22Rv1 (cell line): Measurements from ENCODE around the gene APOL2.
"Not testable (repeated sequence)": the region's sequence is repeated elsewhere in the genome, so short reads cannot be mapped to it uniquely, and the experiment has no call there.

Source experiments
- ZFX ChIP-seq: fragments of 450-650 bp; IDR thresholded peaks from 2 replicates; pipeline ENCODE4 v1.6.1; 2017; ENCODE audit warnings: antibody characterized with exemption, borderline replicate concordance
- TF ChIP-seq, protein P1 (sequence below): fragments of 450-650 bp; IDR thresholded peaks from 2 replicates; pipeline ENCODE4 v1.5.1; 2017; ENCODE audit warnings: mild to moderate bottlenecking

DNA sequence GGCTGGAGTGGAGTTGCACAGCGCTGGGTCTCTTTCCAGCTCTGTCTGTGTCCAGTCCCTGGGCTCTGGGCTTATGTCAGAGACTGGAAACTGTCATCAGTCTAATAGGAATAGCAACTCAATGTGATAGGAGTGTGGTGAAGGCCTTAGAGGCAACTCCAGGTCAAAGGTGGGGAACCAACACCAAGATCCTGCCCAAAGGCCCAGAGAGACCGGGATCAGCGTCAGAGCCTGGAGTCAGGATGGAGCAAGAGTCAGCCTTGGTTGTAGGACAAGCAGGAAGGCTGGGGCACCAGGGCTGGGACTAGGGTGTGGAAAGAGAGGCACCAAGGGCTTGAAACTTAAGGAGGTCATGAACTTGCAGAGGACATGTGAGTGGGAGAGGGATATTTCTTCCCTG is 23.0 kb upstream of the APOL2 start:
- TF ChIP-seq, protein P1, sequence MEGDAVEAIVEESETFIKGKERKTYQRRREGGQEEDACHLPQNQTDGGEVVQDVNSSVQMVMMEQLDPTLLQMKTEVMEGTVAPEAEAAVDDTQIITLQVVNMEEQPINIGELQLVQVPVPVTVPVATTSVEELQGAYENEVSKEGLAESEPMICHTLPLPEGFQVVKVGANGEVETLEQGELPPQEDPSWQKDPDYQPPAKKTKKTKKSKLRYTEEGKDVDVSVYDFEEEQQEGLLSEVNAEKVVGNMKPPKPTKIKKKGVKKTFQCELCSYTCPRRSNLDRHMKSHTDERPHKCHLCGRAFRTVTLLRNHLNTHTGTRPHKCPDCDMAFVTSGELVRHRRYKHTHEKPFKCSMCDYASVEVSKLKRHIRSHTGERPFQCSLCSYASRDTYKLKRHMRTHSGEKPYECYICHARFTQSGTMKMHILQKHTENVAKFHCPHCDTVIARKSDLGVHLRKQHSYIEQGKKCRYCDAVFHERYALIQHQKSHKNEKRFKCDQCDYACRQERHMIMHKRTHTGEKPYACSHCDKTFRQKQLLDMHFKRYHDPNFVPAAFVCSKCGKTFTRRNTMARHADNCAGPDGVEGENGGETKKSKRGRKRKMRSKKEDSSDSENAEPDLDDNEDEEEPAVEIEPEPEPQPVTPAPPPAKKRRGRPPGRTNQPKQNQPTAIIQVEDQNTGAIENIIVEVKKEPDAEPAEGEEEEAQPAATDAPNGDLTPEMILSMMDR: not testable (repeated sequence)
- TF ChIP-seq ZFX: not testable (repeated sequence)
